GM10266 (cell line): ENCODE measurements around the gene CREB3L1.

Experiments
- DNase-seq: peaks from one replicate; pipeline ENCODE4 v3.0.0; 2012; ENCODE audit errors: extremely low spot score
- CTCF ChIP-seq: IDR thresholded peaks from 2 replicates; pipeline ENCODE4 v1.5.1; 2012; ENCODE audit warnings: mild to moderate bottlenecking, low read depth; ENCODE audit not compliant: control insufficient read depth, insufficient read depth; ENCODE audit errors: missing control alignments

Gene CREB3L1

GRCh38 chr11:46242952-46243795 lies 34.3 kb upstream of the CREB3L1 start:
- DNase-seq: peak; percentile 96
- no peak for TF ChIP-seq CTCF

DNA sequence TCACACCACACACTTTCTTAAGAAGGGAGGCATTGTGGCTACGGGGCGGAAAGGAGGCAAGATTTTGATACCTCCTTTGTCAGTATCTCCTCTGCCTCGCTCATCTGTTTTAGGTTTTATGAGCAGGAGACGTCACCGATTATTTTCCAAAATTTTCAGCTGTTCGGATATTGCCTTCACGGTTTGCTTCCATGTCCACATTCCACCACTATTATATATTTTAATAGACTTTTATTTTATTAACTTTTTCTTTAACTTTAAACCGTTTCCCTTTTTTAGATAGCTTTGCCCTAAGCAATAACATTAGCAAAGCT lies 33.7 kb upstream of the CREB3L1 start:
- DNase-seq: no peak

DNA sequence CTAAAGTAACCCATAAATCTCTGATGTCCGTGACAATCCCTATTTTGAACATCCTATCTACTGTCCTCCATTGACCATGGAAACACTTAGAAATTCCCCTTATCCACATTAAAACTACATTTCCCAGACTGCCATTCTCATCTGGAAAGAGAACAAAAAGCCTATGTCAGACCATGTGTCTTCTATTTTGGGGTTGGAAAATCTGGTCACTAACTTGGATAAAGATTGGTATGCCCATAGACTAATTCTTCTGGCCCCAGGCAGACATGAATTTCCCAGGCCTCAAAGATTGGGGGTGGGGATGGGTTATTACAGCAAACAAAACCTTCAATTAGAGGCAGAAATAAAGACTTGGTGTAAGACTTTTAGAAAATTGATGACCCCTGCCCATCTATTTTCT lies 30.9 kb upstream of the CREB3L1 start:
- DNase-seq: no peak
- TF ChIP-seq CTCF: no peak

More for the DNA sequence above, 33.7 kb upstream of the CREB3L1 start:
- no peak for TF ChIP-seq CTCF

DNA sequence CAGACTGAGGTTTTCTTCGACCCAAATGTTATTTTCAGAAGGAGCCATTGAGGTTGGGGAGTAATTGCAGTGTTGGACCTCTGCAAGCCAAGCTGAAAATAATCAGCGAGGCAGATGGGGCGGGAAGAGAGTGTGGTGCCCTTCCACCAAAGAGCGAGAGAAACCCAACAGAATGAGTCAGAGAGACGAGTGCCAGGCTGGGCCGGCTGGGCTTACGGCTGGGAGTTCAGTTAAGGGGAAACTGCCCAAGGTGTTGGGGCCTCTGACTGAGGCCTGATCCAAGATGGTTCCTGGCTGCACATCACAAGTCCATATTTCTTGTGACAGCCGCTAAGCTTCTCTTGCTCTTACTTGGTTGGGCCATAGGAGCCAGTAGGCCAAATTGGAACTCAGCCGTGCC lies 30.4 kb upstream of the CREB3L1 start:
- TF ChIP-seq CTCF: no peak
- DNase-seq: no peak

GRCh38 chr11:46247659-46248058 lies 29.8 kb upstream of the CREB3L1 start:
- peak; percentile 57 for TF ChIP-seq CTCF
- peak; percentile 62 for DNase-seq

DNA sequence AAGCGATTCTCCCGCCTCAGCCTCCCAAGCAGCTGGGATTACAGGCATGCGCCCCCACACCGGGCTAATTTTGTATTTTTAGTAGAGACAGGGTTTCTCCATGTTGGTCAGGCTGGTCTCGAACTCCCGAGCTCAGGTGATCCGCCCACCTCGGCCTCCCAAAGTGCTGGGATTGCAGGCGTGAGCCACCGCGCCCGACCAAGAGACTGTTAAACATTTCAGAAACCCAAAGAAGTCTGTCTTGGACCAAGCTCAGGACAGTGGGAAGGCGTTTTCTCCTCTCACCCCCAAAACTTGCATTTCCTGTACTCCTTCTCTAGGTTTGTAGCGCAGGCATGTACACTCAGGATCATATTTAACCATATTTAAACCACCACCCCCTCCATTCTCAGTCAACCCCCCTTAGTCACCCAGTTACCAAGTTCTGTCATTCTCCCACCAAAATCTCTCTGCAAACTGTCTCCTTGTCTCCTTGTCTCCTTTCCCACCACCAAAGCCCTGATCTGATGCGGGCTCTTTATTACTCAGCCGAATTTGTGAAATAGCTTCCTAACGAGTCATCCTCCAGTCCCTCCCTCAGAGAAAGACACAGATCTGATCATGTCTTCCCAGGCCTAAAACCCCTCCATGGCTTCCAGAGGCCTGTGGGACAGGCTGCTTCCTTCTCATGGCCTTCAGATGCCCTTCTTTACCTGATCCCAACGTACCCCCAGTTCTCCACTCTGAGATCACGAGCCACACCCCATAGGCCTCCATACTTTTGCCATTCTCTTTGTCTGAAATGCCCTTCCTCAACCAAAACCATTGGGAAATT lies 29.0 kb upstream of the CREB3L1 start:
- no peak for TF ChIP-seq CTCF
- no peak for DNase-seq
